ENCODE data around the gene CDK13. TPM values are rescaled to one million over a fixed set of nuclear protein-coding genes. Genes with fewer than 3 reads are reported as not detected.

CDK13 gene
- total RNA-seq, 2 experiments from 2014 or later: 49.0 to 68.6 TPM

GRCh38 chr7:40043164-40043563 lies 93.1 kb downstream of the CDK13 start:
- Mint-ChIP-seq H3K27ac (no peak overlapping the region), H3K36me3 (ENCODE audit: low read depth) (peaks cover 6% of the 10 kb centered on the region)
- POLR2A ChIA-PET: no interaction called here

DNA sequence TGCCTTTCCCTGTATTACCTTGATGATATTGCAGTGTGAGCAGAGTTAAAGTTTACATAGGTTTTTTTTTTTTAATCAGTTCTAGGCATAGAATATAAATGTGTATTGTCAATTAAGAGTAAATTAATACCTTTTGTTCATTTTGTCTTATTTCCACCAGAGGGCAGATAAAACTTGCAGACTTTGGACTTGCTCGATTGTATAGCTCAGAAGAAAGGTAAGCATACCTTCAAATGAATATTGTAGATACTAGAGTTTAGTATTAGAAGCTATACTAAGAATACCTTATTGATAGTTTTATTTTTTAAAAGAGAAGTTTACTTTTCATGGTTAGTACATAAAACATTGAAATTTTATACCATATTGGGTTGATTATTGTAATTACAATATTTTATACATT lies 97.6 kb downstream of the CDK13 start:
- Mint-ChIP-seq H3K36me3 (ENCODE audit: low read depth) (peaks cover 3% of the 10 kb centered on the region), H3K27ac (no peak overlapping the region), H3K4me1 (peaks cover 6% of the 10 kb centered on the region), H3K9me3 (no peaks in the 10 kb centered on the region), H3K27me3 (no peaks in the 10 kb centered on the region), H3K4me3 (no peak overlapping the region)
- DNase-seq: no peak
- ChIA-PET POLR2A (no interaction called here), CTCF (interaction anchor here (0.7 to 1.3 kb wide), 2 partner anchors 18 to 436 kb away, joined by 3 read pairs; no protein-coding TSS in a partner anchor)

More at GRCh38 chr7:40043164-40043563, 93.1 kb downstream of the CDK13 start:
- Mint-ChIP-seq H3K27me3 (no peaks in the 10 kb centered on the region), H3K9me3 (no peaks in the 10 kb centered on the region), H3K4me3 (no peak overlapping the region), H3K4me1 (peaks cover 2% of the 10 kb centered on the region)
- DNase-seq: no peak
- CTCF ChIA-PET: interaction anchor here (1.4 kb wide), 1 partner anchor 9 kb away, joined by 3 read pairs; no protein-coding TSS in a partner anchor

GRCh38 chr7:40057292-40057691 lies 107.2 kb downstream of the CDK13 start:
- Mint-ChIP-seq H3K27ac (peak overlapping the region; percentile 0), H3K9me3 (no peaks in the 10 kb centered on the region), H3K4me1 (peaks cover 10% of the 10 kb centered on the region), H3K4me3 (no peak overlapping the region), H3K36me3 (ENCODE audit: low read depth) (peaks cover 7% of the 10 kb centered on the region), H3K27me3 (no peaks in the 10 kb centered on the region)
- CTCF ChIA-PET: no interaction called here
- POLR2A ChIA-PET: no interaction called here
- DNase-seq: no peak

- Mint-ChIP-seq H3K4me1 (peaks cover 6% of the 10 kb centered on the region), H3K9me3 (no peaks in the 10 kb centered on the region), H3K27ac (no peak overlapping the region), H3K36me3 (ENCODE audit: low read depth) (peaks cover 10% of the 10 kb centered on the region), H3K4me3 (no peak overlapping the region), H3K27me3 (no peaks in the 10 kb centered on the region)
- ChIA-PET POLR2A (no interaction called here), CTCF (no interaction called here)
- DNase-seq: no peak
Measured at GRCh38 chr7:40058026-40058425, 108.0 kb downstream of the CDK13 start.

- H3K27me3 Mint-ChIP-seq: no peaks in the 10 kb centered on the region
- H3K4me3 Mint-ChIP-seq: no peak overlapping the region
- DNase-seq: no peak
- ChIA-PET CTCF (interaction anchor here (0.6 kb wide), 1 partner anchor 1612 kb away, joined by 3 read pairs; no protein-coding TSS in a partner anchor), POLR2A (no interaction called here)
- no peak overlapping the region for H3K27ac Mint-ChIP-seq
- H3K4me1 Mint-ChIP-seq: peaks cover 3% of the 10 kb centered on the region
- H3K36me3 Mint-ChIP-seq (ENCODE audit: low read depth): peaks cover 9% of the 10 kb centered on the region
- H3K9me3 Mint-ChIP-seq: no peaks in the 10 kb centered on the region
Measured at GRCh38 chr7:40058636-40059035, 108.6 kb downstream of the CDK13 start.

GRCh38 chr7:40059057-40059456 lies 109.0 kb downstream of the CDK13 start:
- Mint-ChIP-seq H3K9me3 (no peaks in the 10 kb centered on the region), H3K36me3 (ENCODE audit: low read depth) (peaks cover 9% of the 10 kb centered on the region), H3K4me1 (peaks cover 3% of the 10 kb centered on the region), H3K4me3 (no peak overlapping the region), H3K27me3 (no peaks in the 10 kb centered on the region), H3K27ac (no peak overlapping the region)
- POLR2A ChIA-PET: no interaction called here
- DNase-seq: no peak
- CTCF ChIA-PET: interaction anchor here (0.6 kb wide), 1 partner anchor 1612 kb away, joined by 3 read pairs; no protein-coding TSS in a partner anchor

GRCh38 chr7:40072268-40072667 lies 122.2 kb downstream of the CDK13 start:
- CTCF ChIA-PET: no interaction called here
- H3K4me1 Mint-ChIP-seq: peaks cover 2% of the 10 kb centered on the region

GRCh38 chr7:40073239-40073638 lies 123.2 kb downstream of the CDK13 start:
- peaks cover 2% of the 10 kb centered on the region for H3K4me1 Mint-ChIP-seq
- H3K36me3 Mint-ChIP-seq (ENCODE audit: low read depth): peaks cover 7% of the 10 kb centered on the region
- DNase-seq: no peak
- POLR2A ChIA-PET: no interaction called here
- no peak overlapping the region for H3K4me3 Mint-ChIP-seq
- no peaks in the 10 kb centered on the region for H3K9me3 Mint-ChIP-seq
- H3K27me3 Mint-ChIP-seq: no peaks in the 10 kb centered on the region
- H3K27ac Mint-ChIP-seq: no peak overlapping the region
- CTCF ChIA-PET: no interaction called here

More at GRCh38 chr7:40072268-40072667, 122.2 kb downstream of the CDK13 start:
- Mint-ChIP-seq H3K4me3 (no peak overlapping the region), H3K27me3 (no peaks in the 10 kb centered on the region), H3K9me3 (no peaks in the 10 kb centered on the region), H3K36me3 (ENCODE audit: low read depth) (peaks cover 7% of the 10 kb centered on the region), H3K27ac (no peak overlapping the region)
- POLR2A ChIA-PET: no interaction called here
- no peak for DNase-seq

- Mint-ChIP-seq H3K36me3 (ENCODE audit: low read depth) (peaks cover 11% of the 10 kb centered on the region), H3K27ac (no peak overlapping the region), H3K27me3 (no peaks in the 10 kb centered on the region), H3K9me3 (no peaks in the 10 kb centered on the region), H3K4me1 (no peaks in the 10 kb centered on the region), H3K4me3 (no peak overlapping the region)
- ChIA-PET CTCF (no interaction called here), POLR2A (no interaction called here)
- DNase-seq: no peak
Measured at GRCh38 chr7:40077849-40078248, 127.8 kb downstream of the CDK13 start.

DNA sequence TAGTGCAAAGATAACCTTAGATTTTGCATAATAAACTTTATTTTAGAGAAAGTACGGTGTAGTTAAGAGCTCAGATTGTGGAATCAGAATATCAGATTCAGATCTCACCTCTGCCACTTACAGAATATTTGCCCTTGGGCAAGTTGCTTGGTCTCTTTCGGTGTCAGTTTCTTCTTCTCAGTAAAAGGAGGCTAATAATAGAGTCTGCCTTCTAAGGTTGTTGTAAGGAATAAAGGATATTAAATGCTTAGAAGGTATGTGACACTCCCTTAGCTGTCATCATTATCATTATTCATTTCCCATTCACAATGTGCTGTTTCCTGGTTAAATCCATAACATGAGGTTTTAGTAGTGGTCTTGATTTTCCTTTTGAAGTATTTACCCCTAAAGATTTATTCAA lies 142.1 kb downstream of the CDK13 start:
- no peak for DNase-seq
- Mint-ChIP-seq H3K9me3 (no peaks in the 10 kb centered on the region), H3K36me3 (ENCODE audit: low read depth) (peaks cover 49% of the 10 kb centered on the region), H3K4me1 (no peaks in the 10 kb centered on the region), H3K27me3 (no peaks in the 10 kb centered on the region), H3K4me3 (no peak overlapping the region), H3K27ac (no peak overlapping the region)
- POLR2A ChIA-PET: no interaction called here
- CTCF ChIA-PET: no interaction called here

GRCh38 chr7:40093631-40094350 lies 143.7 kb downstream of the CDK13 start:
- Mint-ChIP-seq H3K36me3 (ENCODE audit: low read depth) (peaks cover 39% of the 10 kb centered on the region), H3K27ac (peak overlapping the region; percentile 25), H3K9me3 (no peaks in the 10 kb centered on the region), H3K4me3 (no peak overlapping the region), H3K4me1 (no peaks in the 10 kb centered on the region), H3K27me3 (no peaks in the 10 kb centered on the region)
- ChIA-PET CTCF (interaction anchor here (1.2 kb wide), 1 partner anchor 42 kb away, joined by 3 read pairs; no protein-coding TSS in a partner anchor), POLR2A (no interaction called here)
- no peak for DNase-seq

GRCh38 chr7:40095230-40095629 lies 145.2 kb downstream of the CDK13 start:
- no peak overlapping the region for H3K27ac Mint-ChIP-seq
- ChIA-PET POLR2A (interaction anchor here (0.5 kb wide), 1 partner anchor 9 kb away, joined by 3 read pairs; no protein-coding TSS in a partner anchor), CTCF (no interaction called here)
- H3K36me3 Mint-ChIP-seq (ENCODE audit: low read depth): peaks cover 31% of the 10 kb centered on the region
- H3K27me3 Mint-ChIP-seq: no peaks in the 10 kb centered on the region
- H3K9me3 Mint-ChIP-seq: no peaks in the 10 kb centered on the region
- no peak for DNase-seq
- H3K4me1 Mint-ChIP-seq: no peaks in the 10 kb centered on the region
- no peak overlapping the region for H3K4me3 Mint-ChIP-seq

DNA sequence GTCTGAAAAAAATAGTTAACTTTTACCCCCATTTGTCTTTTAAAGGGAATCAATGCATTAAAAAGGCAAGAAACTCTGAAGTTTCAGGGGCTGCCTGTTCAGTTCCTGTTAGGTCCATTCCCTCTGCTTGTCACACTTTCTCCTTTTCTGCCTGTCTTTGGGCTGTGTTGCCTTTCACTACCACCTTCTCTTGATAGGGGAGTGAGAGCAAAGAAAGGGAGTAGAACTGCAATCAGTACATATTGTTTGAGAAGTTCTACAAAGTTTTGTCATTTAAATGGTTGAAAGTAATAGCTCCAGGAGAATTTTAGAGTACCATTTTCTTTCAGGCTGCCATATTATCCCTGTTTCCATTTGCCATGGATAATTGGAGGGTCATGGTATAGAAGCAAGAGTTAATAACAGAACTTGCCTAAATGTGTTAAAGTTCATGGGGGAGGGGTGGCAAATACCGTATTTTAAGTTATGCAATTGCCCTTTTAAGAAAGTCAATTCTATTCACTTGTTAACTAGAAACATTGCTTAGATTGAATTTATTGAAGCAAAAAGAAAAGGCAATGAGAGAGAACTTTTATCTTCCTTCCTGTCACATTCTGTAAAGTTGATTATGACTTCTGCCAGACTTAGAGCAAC lies 145.8 kb downstream of the CDK13 start:
- Mint-ChIP-seq H3K27ac (no peak overlapping the region), H3K27me3 (no peaks in the 10 kb centered on the region), H3K4me3 (no peak overlapping the region), H3K9me3 (no peaks in the 10 kb centered on the region), H3K4me1 (no peaks in the 10 kb centered on the region), H3K36me3 (ENCODE audit: low read depth) (peaks cover 31% of the 10 kb centered on the region)
- CTCF ChIA-PET: no interaction called here
- POLR2A ChIA-PET: interaction anchor here (0.5 kb wide), 1 partner anchor 9 kb away, joined by 3 read pairs; no protein-coding TSS in a partner anchor
- no peak for DNase-seq

Data from activated CD4-positive, alpha-beta T cell treated with anti-CD3 and anti-CD28 coated beads, Interleukin-2, amount 10 ng/mL, durations not matched to agents 7 days and 5 days (primary cell).